Measurements from ENCODE around the gene VPS41.
A peak's percentile ranks its signal among the peaks of the same experiment; 100 is the strongest.

Gene VPS41

DNA sequence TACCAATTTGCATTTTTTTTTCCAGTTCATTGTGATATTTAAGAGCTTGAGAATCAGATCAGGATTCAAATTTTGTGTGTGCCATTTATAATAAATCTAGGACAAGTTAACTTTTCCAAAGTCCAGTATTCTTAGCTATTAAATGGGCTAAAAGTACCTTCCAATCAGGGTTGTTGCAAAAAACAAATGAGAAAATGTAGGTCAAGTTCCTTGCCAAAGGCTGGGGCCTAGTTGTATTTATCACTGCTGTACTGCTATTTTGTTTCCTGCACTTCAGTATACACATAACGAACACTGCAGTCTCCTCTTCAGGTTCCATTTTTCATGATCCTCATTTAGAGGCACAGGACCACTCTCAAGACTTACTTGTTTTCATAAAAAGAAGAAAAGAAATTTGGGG is 7.4 kb upstream of the VPS41 start:
- CTCF ChIA-PET = interaction anchor here (2.0 kb wide), 1 partner anchor 15 kb away, joined by 8 read pairs; no protein-coding TSS in a partner anchor
- POLR2A ChIA-PET = no interaction called here
- no peak for TF ChIP-seq CTCF (IDR thresholded peaks at IDR 0.05; ENCODE audit: control extremely low read depth, extremely low read depth, low read depth, missing control alignments)
- DNase-seq (ENCODE audit: extremely low spot score) = no peak

DNA sequence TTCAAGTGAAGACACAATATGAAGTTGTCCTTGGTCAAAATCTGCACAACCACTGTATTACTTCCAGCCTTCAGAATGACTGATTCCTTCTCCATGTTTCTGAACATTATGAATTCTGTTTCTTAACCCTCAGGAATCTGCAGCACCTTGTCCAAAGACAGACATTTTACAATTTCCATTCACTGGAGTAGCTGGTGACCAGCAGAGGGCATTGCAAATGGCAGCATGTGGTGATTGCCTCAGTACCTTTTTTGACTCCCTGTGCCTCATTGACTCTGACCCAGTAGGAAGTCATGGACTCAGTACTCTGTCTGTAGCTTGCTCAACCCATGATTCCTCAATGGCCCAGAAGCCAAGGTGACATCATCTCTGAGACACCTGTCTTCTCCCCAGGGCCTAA is 879 bp upstream of the VPS41 start:
- no peak for DNase-seq (ENCODE audit: extremely low spot score)
- no peak for TF ChIP-seq CTCF (IDR thresholded peaks at IDR 0.05; ENCODE audit: control extremely low read depth, extremely low read depth, low read depth, missing control alignments)
- POLR2A ChIA-PET = no interaction called here
- CTCF ChIA-PET = interaction anchor here (1.2 to 2.9 kb wide), 7 partner anchors 9 to 32 kb away, joined by 3 to 7 read pairs (median 4); no protein-coding TSS in a partner anchor

GRCh38 chr7:38907766-38908165 is 1.2 kb downstream of the VPS41 start:
- ChIA-PET CTCF (no interaction called here), POLR2A (no interaction called here)
- no peak for DNase-seq (ENCODE audit: extremely low spot score)
- no peak for TF ChIP-seq CTCF (IDR thresholded peaks at IDR 0.05; ENCODE audit: control extremely low read depth, extremely low read depth, low read depth, missing control alignments)

DNA sequence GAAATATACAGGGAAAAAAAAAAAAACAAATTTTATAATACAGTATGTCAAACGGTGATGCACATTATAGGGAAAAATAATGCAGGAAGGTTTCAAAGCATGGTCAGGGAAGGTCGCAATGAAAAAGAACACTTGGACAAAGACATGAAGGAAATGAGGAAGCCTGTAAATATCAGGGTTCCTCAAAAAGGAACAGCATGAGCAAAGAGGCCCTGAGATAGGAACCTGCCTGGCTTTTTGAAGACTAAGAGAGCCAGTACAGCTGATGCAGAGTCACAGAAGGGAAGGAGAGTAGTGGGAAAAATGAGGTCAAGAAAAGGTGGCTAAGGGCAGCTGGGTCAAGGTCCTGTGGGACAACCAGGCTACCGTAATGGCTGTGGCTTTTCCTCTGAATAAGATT is 1.9 kb downstream of the VPS41 start:
- CTCF ChIA-PET = no interaction called here
- DNase-seq (ENCODE audit: extremely low spot score) = no peak
- POLR2A ChIA-PET = no interaction called here
- TF ChIP-seq CTCF (IDR thresholded peaks at IDR 0.05; ENCODE audit: control extremely low read depth, extremely low read depth, low read depth, missing control alignments) = no peak

DNA sequence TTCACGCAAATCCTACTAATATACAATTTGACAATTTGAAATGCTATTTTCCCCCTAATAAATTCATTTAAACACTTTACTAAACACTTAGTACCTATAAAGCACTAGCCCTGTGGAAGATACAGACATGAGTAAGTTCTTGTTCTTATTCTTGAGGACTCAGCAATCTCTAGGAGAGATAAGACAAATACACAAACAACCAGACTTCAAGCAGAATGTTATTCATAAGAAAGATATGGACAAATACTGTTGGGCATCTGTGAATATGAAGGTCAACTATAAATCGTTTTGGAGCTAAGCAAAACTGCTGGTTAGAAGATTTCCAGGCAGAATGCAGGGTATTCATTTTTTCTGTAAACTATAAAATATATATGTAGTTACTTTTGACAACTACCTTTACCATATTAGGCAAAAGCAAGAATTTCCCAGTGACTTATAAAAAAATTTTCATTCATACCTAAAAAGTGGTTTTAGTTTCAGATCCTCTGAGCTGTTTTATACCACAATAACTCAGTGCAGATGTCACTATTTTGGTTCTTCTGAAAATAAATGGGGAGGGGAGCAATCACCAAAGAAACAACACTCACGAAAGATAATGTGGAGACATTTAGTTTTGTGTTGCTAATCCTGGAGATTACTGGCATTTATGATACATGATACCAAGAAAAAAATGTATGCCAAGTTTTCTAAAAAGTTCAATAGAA is 3.8 kb downstream of the VPS41 start:
- ChIA-PET POLR2A (no interaction called here), CTCF (interaction anchor here (1.1 to 1.2 kb wide), 2 partner anchors 25 to 28 kb away, joined by 3 to 5 read pairs; no protein-coding TSS in a partner anchor)
- no peak for TF ChIP-seq CTCF (IDR thresholded peaks at IDR 0.05; ENCODE audit: control extremely low read depth, extremely low read depth, low read depth, missing control alignments)
- peak; percentile 67 for DNase-seq (ENCODE audit: extremely low spot score)

GRCh38 chr7:38903057-38903456 is 5.9 kb downstream of the VPS41 start:
- TF ChIP-seq CTCF (IDR thresholded peaks at IDR 0.05; ENCODE audit: control extremely low read depth, extremely low read depth, low read depth, missing control alignments) = no peak
- CTCF ChIA-PET = interaction anchor here (1.0 to 2.3 kb wide), 5 partner anchors 8 to 34 kb away, joined by 3 to 8 read pairs (median 3); no protein-coding TSS in a partner anchor
- POLR2A ChIA-PET = no interaction called here
- DNase-seq (ENCODE audit: extremely low spot score) = no peak

All from GM10248 (cell line).